Activated CD8-positive, alpha-beta memory T cell treated with anti-CD3 and anti-CD28 coated beads, Interleukin-2, amount 50 U/mL, for 1 hour (primary cell): ENCODE results near the gene FAH.

ENCODE experiments used
- DNase-seq: peaks from one replicate; pipeline ENCODE4 v3.0.0-alpha.2; 2020; ENCODE audit errors: extremely low read depth

FAH gene

GRCh38 chr15:80199869-80200268 is 47.1 kb downstream of the FAH start:
- no peak for DNase-seq

GRCh38 chr15:80201256-80202015 is 48.6 kb downstream of the FAH start:
- DNase-seq = no peak

- DNase-seq = no peak
Observed at GRCh38 chr15:80202016-80202315, 49.2 kb downstream of the FAH start.

GRCh38 chr15:80202641-80203360 is 50.0 kb downstream of the FAH start:
- DNase-seq = no peak

- no peak for DNase-seq
Observed at GRCh38 chr15:80203361-80203885, 50.6 kb downstream of the FAH start.

- DNase-seq = no peak
Observed at GRCh38 chr15:80204231-80204630, 51.4 kb downstream of the FAH start.

GRCh38 chr15:80207887-80208286 is 55.1 kb downstream of the FAH start:
- no peak for DNase-seq

- DNase-seq = no peak
Observed at GRCh38 chr15:80208758-80209734, 56.2 kb downstream of the FAH start.

GRCh38 chr15:80210611-80211573 is 58.1 kb downstream of the FAH start:
- DNase-seq = no peak

- DNase-seq = no peak
Observed at GRCh38 chr15:80211976-80212375, 59.2 kb downstream of the FAH start.

- DNase-seq = no peak
Observed at GRCh38 chr15:80214910-80215309, 62.1 kb downstream of the FAH start.

GRCh38 chr15:80216141-80216540 is 63.3 kb downstream of the FAH start:
- no peak for DNase-seq

GRCh38 chr15:80216911-80217310 is 64.1 kb downstream of the FAH start:
- DNase-seq = no peak

- no peak for DNase-seq
Observed at GRCh38 chr15:80217327-80217900, 64.6 kb downstream of the FAH start.

GRCh38 chr15:80219955-80220354 is 67.2 kb downstream of the FAH start:
- no peak for DNase-seq

- DNase-seq = no peak
Observed at GRCh38 chr15:80228959-80229610, 76.3 kb downstream of the FAH start.

- no peak for DNase-seq
Observed at GRCh38 chr15:80231371-80231770, 78.6 kb downstream of the FAH start.

GRCh38 chr15:80233581-80233980 is 80.8 kb downstream of the FAH start:
- no peak for DNase-seq

- DNase-seq = no peak
Observed at GRCh38 chr15:80234883-80235282, 82.1 kb downstream of the FAH start.
